NCI-H187 (cell line): ENCODE results near the gene CDKN1C.

ENCODE experiments used
- DNase-seq, 2 experiments: peaks; one replicate each; lab custom pipeline; 2025; lab: John Stamatoyannopoulos, UW

The CDKN1C gene

DNA sequence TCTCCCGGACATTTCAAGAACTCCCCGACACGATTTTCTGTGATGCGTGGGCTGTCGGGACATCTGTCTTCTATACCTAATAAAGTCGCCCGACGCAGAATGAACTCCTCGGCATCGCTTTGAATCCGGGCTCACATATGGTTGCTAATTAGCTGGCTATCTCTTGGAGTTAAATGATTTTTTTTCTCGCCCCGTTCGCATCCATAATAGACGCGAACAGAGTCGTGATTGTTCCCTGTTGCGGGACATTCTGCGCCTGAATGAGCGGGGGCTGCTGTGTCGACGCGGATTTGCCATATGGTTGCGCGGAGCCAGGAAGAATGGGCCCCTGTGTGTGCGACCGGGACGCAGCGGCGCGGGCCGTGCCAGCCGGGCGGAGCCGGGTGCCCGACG, 16.4 kb downstream of the CDKN1C start:
- no peak for DNase-seq

GRCh38 chr11:2868506-2869133, 17.0 kb downstream of the CDKN1C start:
- DNase-seq = no peak

DNA sequence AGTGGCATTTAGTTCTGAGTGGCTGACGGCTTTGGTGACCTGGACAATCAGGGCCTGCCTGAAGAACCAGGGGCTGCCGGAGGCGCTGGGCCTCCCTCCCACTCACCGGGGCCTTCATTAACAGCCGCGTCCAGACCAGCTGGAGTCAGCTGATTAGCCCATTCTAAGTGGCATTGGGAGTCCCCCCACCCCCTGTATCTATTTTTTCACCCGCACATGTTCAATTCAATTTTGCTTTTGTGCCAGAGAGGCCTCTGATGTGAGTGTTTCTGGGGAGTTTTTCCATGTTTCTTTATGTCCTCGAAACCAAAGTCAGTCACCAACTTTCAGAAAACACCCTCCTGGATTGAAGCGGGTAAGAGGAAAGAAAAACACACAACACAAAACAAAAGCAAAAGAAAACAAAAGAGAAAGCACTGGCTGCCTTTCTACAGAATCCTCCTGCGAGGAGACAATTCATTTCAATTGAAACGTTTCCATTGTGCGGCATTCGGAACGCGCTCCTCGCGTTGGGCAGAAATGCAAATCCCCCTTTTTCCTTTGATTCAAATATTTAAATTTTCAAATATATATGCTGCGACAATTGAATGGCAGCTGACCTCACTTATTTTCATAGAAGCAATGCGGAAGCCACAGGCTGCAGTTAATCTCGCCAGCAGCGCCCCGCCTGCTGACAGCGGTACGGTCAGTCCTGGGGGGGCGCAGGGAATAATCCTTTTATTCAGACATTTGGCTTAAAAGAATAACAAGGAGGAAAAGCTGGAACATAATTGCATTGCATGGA, 17.7 kb downstream of the CDKN1C start:
- no peak for DNase-seq

- DNase-seq = no peak
Measured at GRCh38 chr11:2867142-2867541, 18.4 kb downstream of the CDKN1C start.

DNA sequence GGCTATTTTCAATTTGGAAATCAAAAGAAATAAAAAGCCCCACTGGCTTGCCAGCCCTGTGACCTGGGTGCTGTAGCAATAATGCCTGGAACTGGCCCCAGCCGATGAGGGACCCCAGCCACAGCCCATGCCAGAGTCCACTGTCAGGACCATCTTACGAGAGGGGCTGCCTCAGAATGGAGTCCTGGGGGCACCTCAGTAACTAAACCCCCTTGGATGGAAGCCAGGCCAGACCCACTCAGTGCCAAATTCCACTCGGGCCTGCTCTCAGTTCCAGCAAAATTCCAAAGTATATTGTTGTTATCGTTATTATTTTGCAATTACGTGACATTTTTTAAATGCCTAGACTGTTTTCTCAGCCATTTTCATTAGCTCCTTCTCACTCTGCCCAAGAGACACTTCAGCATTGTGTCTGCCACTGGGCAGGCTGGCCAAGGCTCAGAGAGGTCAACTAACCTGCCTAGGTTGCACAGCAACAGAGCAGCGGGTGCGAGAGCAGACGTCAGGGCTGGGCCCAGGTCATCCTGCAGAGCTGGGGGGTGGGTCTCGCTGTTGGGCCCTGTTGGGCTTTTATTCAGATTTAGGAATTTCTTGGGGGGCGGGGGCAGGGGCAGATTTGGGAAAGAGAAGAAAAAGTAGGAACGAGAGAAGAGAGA, 19.5 kb downstream of the CDKN1C start:
- no peak for DNase-seq

DNA sequence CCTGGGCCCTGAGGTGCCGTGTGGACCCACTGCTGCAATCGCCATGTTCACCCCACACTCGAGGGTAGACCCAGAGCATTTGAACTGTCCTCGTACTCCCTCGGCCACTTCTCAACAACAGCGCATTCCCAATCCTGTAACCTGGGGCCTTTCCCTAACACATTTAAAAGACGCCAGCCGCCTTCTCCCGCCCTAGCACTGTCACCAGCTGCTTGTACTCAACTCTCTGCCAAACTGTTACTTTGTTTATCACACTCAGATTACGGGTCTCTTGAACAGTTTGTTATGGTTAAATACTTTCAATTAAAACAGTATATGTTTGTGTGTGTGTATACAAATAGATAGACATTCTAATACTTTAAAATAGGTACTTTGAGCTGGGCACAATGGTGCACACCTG, 20.7 kb downstream of the CDKN1C start:
- no peak for DNase-seq

DNA sequence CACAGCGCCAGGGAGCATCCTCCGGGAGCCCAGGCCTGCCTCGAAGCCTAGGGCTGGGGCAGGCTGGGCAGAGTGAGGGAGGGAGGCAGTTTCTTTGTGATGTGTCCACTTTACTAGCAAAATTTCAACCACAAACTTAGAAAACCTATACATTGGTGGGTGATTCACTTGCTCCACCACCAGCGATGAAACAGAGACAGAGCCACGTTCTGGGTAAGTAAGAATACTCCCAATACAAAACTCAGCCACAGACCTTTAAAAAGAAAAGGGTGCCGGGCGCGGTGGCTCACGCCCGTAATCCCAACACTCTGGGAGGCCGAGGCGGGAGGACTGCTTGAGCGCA, 22.3 kb downstream of the CDKN1C start:
- no peak for DNase-seq

GRCh38 chr11:2862395-2863275, 22.9 kb downstream of the CDKN1C start:
- no peak for DNase-seq

DNA sequence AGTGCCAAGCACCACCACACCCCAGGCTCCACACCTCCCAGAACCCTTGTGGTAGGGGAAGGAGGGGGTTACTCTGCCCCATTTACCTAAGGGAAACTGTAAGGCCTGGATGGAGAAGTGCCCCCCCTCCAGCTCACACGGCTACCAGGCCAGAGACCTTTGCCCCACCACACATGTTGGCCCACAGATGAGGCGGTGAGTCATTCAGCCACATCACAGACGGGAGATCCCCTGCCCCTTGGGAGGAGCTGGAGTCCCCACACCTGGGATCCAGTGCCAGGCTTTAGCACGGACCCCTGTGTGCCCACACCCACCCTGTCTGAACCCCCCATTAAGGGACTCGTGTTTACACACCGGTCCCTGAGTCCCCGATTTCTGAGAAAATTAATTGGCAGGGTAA, 24.9 kb downstream of the CDKN1C start:
- no peak for DNase-seq

DNA sequence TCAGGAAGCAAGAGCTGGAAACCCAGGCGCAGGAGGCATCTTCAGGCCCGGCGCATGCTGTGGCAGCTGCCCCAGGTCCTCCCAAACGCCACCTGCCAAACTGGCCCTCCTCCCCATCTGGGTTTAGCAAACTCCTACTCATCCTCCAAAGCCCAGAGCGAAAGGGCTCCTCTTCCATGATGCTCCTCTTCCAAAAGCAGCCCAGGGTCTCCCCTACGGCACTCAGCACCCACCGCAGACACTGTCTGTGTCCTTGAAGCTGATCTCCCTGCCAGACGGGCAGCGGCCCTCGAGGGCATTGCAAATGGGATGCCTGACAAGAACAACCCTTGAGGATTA, 25.9 kb downstream of the CDKN1C start:
- no peak for DNase-seq

GRCh38 chr11:2858995-2859698, 26.4 kb downstream of the CDKN1C start:
- DNase-seq = no peak

GRCh38 chr11:2857918-2858317, 27.7 kb downstream of the CDKN1C start:
- no peak for DNase-seq

DNA sequence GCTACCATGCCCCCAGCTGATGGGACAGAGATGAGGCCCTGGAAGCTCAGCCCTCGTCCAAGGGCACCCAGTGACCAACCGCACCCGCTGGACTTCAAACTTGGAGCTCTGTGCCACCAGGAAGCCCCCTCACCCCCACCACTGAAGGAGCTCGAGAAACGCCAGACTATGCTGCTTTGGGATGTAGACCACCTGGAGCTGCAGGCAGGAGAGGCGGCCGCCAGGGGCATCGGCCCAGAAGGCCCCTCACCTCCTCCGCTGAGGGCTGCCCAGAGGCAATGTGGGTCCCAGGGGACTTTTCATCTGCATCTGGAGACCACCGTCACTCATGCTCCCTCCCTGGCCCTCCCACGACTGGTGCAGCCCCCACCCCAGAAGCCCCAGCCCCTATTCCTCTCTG, 28.3 kb downstream of the CDKN1C start:
- no peak for DNase-seq

- no peak for DNase-seq
Measured at GRCh38 chr11:2855162-2855561, 30.4 kb downstream of the CDKN1C start.

DNA sequence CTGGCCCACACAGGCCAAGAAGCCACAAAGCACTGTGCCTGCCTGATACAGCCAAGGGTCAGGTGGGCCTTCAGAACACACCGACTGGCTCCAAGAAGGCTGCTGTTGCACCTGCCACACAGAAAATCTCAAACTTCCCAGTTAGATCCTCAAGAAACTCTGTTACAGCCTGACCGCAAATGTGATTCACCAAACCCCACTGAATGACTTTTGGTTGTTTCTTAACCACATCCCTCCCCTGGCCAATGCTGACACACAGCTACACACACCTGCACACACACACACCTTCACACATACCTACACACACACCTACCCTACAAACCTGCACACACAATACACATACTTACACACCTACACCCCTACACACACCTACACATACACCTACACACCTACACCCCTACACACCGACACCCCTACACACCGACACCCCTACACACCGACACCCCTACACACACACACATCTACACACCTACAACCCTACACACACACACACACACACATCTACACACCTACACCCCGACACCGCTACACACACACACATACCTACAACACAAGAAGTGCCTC, 31.5 kb downstream of the CDKN1C start:
- no peak for DNase-seq

- no peak for DNase-seq
Measured at GRCh38 chr11:2853401-2853800, 32.2 kb downstream of the CDKN1C start.

DNA sequence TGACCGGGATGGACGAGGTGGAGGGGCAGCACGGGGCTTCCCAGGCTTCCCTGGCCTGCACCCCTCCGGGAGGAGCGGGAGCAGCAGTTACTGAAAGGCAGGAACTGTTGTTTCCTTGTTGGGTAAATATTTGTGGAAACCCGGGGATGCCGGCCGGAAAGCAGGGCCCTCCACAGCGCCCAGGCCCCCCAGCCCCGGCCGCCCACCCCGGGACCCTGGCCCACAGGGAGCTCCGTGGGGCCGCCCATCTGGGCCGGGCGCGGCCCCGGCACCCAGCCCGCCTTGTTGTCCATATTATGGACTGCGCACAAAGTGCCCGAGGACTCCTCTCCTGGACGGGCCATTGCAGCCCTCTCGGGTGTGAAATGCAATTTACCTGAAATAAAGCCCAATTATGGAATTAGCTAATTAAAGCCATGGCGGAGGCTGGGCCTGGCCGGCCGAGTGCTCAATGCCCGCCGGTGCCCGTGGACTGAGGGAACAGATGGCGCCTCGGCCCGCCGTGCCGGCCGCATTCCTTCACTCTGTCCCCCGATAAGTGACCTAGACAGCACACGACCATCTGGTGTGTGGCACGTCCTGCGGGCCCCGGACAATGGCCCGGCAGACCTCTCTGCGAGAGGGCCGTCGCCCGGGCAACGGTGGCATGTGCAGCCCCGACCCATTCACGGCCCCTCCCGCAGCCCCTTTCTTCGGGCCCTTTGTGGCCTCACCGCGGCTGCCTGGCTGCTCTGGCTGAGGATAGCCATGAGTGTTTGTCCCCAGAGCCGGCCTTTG, 35.4 kb downstream of the CDKN1C start:
- DNase-seq = no peak

- DNase-seq = no peak
Measured at GRCh38 chr11:2848497-2848896, 37.1 kb downstream of the CDKN1C start.

GRCh38 chr11:2847561-2847960, 38.0 kb downstream of the CDKN1C start:
- no peak for DNase-seq

DNA sequence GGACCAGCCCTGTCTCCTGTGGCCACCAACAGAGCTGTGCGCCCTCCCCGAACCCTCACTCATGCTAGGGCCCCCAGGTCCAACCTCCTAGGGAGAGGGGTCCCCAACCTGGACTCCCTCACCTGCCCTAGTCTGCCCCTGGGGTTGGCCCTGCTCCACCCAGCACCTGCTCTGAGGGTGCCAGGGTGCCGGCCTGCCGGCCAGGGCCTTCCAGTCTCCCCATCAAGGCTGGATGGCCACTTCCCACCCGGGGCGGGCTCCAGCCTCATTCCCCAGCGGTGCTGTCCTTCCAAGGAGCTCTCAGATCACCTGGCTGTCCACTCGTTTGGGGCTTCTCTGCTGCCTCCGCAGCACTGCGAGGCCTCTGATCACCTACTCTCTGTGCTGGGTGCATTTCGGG, 39.1 kb downstream of the CDKN1C start:
- no peak for DNase-seq

DNA sequence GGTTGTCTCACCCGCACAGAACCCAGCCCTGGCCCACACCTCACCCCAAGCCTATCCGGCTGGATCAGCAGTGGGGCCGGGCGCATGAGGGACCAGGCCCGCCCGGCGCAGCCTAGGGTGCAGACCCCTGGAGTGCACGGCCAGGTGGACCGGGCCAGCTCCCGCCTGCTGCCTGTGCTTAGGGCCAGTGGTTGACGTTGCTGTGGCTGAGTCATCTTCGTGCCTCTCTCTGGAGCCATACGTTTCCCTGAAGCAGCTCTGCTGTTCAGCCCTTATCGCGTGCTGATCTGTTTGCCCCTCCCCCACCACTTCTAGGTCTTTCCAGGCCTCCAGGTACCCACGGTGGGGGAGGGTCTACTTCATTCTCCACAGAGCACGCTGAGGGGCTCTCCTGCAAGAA, 39.5 kb downstream of the CDKN1C start:
- DNase-seq = no peak
